ENCODE measurements around the gene BYSL. TPM values are rescaled to one million over a fixed set of nuclear protein-coding genes. Genes with fewer than 3 reads are reported as not detected.

BYSL gene
- total RNA-seq, 1 experiment from 2014 or later, result 46.5 TPM

GRCh38 chr6:41935685-41936072 lies 14.4 kb downstream of the BYSL start:
- intact Hi-C loops (cut with micrococcal nuclease), result loop anchor here (1.0 to 5.0 kb wide), 4 partner anchors 89 to 148 kb away; partner anchors contain the start of gene TOMM6
- ChIA-PET CTCF (interaction anchor here (1.1 to 1.8 kb wide), 3 partner anchors 15 to 148 kb away, joined by 5 to 7 read pairs (median 5); partner anchors contain the start of genes BYSL, MED20 and TOMM6), POLR2A (ENCODE audit: unreplicated experiment) (no interaction called here)
- Histone ChIP-seq H3K4me1 (ENCODE audit: insufficient read depth, low read length) (peaks cover 26% of the 10 kb centered on the region), H3K27me3 (ENCODE audit: low read length) (no peaks in the 10 kb centered on the region), H3K27ac (ENCODE audit: low read length) (no peak overlapping the region), H3K9me2 (replicated peaks; ENCODE audit: low read length) (no peaks in the 10 kb centered on the region), H2AFZ (ENCODE audit: low read length) (no peak overlapping the region), H3K36me3 (ENCODE audit: low read depth, low read length) (peaks cover 49% of the 10 kb centered on the region), H3K4me2 (ENCODE audit: low read length) (no peak overlapping the region), H3F3A (ENCODE audit: low read length, unreplicated experiment) (no peaks in the 10 kb centered on the region), H3K9ac (ENCODE audit: low read length) (no peak overlapping the region), H3K79me2 (ENCODE audit: low read length) (peaks cover 28% of the 10 kb centered on the region), H3K9me3 (ENCODE audit: low read length) (no peaks in the 10 kb centered on the region), H3K4me3 (ENCODE audit: low read length) (no peak overlapping the region), H4K20me1 (ENCODE audit: low read length) (0 out of 2 replicates have a peak, but pooled peaks cover 3% of the 10 kb centered on the region)
- BruUV-seq (replicated peaks), result no TSS peak
- TF ChIP-seq EZH2phosphoT487 (IDR thresholded peaks at IDR 0.05; ENCODE audit: borderline replicate concordance, low read length) (no peak), CTCF (conservative IDR thresholded peaks at IDR 0.05; ENCODE audit: low read depth, low read length) (no peak), EZH2 (IDR thresholded peaks at IDR 0.05; ENCODE audit: low read length, unreplicated experiment) (no peak)
- DNase-seq, result no peak
- ATAC-seq, result no peak; the same call in 1 of the 2 replicates

- 0 out of 2 replicates have a peak, but pooled peaks cover 3% of the 10 kb centered on the region for H4K20me1 ChIP-seq (ENCODE audit: low read length)
- no peak overlapping the region for H3K27ac ChIP-seq (ENCODE audit: low read length)
- H3F3A ChIP-seq (ENCODE audit: low read length, unreplicated experiment), result no peaks in the 10 kb centered on the region
- H3K9me3 ChIP-seq (ENCODE audit: low read length), result no peaks in the 10 kb centered on the region
- peak; percentile 87 for TF ChIP-seq CTCF (conservative IDR thresholded peaks at IDR 0.05; ENCODE audit: low read depth, low read length)
- TF ChIP-seq EZH2phosphoT487 (IDR thresholded peaks at IDR 0.05; ENCODE audit: borderline replicate concordance, low read length), result no peak
- intact Hi-C loops (cut with micrococcal nuclease), result loop anchor here (1.0 to 5.0 kb wide), 4 partner anchors 90 to 149 kb away; partner anchors contain the start of gene TOMM6
- no peak overlapping the region for H3K4me2 ChIP-seq (ENCODE audit: low read length)
- no peak overlapping the region for H3K9ac ChIP-seq (ENCODE audit: low read length)
- peak; percentile 91 for DNase-seq
- H3K36me3 ChIP-seq (ENCODE audit: low read depth, low read length), result peaks cover 43% of the 10 kb centered on the region
- POLR2A ChIA-PET (ENCODE audit: unreplicated experiment), result no interaction called here
- CTCF ChIA-PET, result interaction anchor here (0.5 to 1.1 kb wide), 10 partner anchors 15 to 157 kb away, joined by 3 to 9 read pairs (median 4); partner anchors contain the start of genes BYSL, FRS3, MED20 and TOMM6
- H2AFZ ChIP-seq (ENCODE audit: low read length), result no peak overlapping the region
- no peak overlapping the region for H3K4me3 ChIP-seq (ENCODE audit: low read length)
- no peaks in the 10 kb centered on the region for H3K9me2 ChIP-seq (replicated peaks; ENCODE audit: low read length)
- H3K4me1 ChIP-seq (ENCODE audit: insufficient read depth, low read length), result peaks cover 26% of the 10 kb centered on the region
- TSS peak; percentile 5 for BruUV-seq (replicated peaks)
- peaks cover 34% of the 10 kb centered on the region for H3K79me2 ChIP-seq (ENCODE audit: low read length)
- H3K27me3 ChIP-seq (ENCODE audit: low read length), result no peaks in the 10 kb centered on the region
- ATAC-seq, result peak; percentile 74
Measured at GRCh38 chr6:41936073-41936837, 15.0 kb downstream of the BYSL start.

- intact Hi-C loops (cut with micrococcal nuclease), result loop anchor here (2.0 to 5.0 kb wide), 2 partner anchors 107 to 150 kb away; partner anchors contain the start of gene TOMM6
- no peaks in the 10 kb centered on the region for H3F3A ChIP-seq (ENCODE audit: low read length, unreplicated experiment)
- BruUV-seq (replicated peaks), result no TSS peak
- TF ChIP-seq CTCF (conservative IDR thresholded peaks at IDR 0.05; ENCODE audit: low read depth, low read length) (no peak), EZH2phosphoT487 (IDR thresholded peaks at IDR 0.05; ENCODE audit: borderline replicate concordance, low read length) (no peak), EZH2 (IDR thresholded peaks at IDR 0.05; ENCODE audit: low read length, unreplicated experiment) (no peak)
- H3K27me3 ChIP-seq (ENCODE audit: low read length), result no peaks in the 10 kb centered on the region
- CTCF ChIA-PET, result no interaction called here
- POLR2A ChIA-PET (ENCODE audit: unreplicated experiment), result no interaction called here
- H3K4me3 ChIP-seq (ENCODE audit: low read length), result no peak overlapping the region
- H3K4me1 ChIP-seq (ENCODE audit: insufficient read depth, low read length), result peaks cover 32% of the 10 kb centered on the region
- H3K79me2 ChIP-seq (ENCODE audit: low read length), result peaks cover 35% of the 10 kb centered on the region
- H3K9me3 ChIP-seq (ENCODE audit: low read length), result no peaks in the 10 kb centered on the region
- H2AFZ ChIP-seq (ENCODE audit: low read length), result no peak overlapping the region
- 0 out of 2 replicates have a peak, but pooled peaks cover 3% of the 10 kb centered on the region for H4K20me1 ChIP-seq (ENCODE audit: low read length)
- DNase-seq, result no peak
- H3K9ac ChIP-seq (ENCODE audit: low read length), result no peak overlapping the region
- peaks cover 31% of the 10 kb centered on the region; the same call in 1 of the 2 replicates for H3K36me3 ChIP-seq (ENCODE audit: low read depth, low read length)
- H3K9me2 ChIP-seq (replicated peaks; ENCODE audit: low read length), result no peaks in the 10 kb centered on the region
- no peak overlapping the region for H3K4me2 ChIP-seq (ENCODE audit: low read length)
- ATAC-seq, result no peak
- H3K27ac ChIP-seq (ENCODE audit: low read length), result no peak overlapping the region
Measured at GRCh38 chr6:41937472-41937860, 16.2 kb downstream of the BYSL start.

Data from PC-3 (cell line).